ENCODE measurements around the gene FAIM2.

The FAIM2 gene

GRCh38 chr12:49903700-49904423 lies at the start of gene FAIM2 (continued):
- TF ChIP-seq, protein P1, sequence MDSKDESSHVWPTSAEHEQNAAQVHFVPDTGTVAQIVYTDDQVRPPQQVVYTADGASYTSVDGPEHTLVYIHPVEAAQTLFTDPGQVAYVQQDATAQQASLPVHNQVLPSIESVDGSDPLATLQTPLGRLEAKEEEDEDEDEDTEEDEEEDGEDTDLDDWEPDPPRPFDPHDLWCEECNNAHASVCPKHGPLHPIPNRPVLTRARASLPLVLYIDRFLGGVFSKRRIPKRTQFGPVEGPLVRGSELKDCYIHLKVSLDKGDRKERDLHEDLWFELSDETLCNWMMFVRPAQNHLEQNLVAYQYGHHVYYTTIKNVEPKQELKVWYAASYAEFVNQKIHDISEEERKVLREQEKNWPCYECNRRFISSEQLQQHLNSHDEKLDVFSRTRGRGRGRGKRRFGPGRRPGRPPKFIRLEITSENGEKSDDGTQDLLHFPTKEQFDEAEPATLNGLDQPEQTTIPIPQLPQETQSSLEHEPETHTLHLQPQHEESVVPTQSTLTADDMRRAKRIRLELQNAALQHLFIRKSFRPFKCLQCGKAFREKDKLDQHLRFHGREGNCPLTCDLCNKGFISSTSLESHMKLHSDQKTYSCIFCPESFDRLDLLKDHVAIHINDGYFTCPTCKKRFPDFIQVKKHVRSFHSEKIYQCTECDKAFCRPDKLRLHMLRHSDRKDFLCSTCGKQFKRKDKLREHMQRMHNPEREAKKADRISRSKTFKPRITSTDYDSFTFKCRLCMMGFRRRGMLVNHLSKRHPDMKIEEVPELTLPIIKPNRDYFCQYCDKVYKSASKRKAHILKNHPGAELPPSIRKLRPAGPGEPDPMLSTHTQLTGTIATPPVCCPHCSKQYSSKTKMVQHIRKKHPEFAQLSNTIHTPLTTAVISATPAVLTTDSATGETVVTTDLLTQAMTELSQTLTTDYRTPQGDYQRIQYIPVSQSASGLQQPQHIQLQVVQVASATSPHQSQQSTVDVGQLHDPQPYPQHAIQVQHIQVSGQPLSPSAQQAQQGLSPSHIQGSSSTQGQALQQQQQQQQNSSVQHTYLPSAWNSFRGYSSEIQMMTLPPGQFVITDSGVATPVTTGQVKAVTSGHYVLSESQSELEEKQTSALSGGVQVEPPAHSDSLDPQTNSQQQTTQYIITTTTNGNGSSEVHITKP (tag by site-specific recombination; IDR thresholded peaks at IDR 0.05): peak; percentile 79
- TF ChIP-seq HOXD13 (CRISPR knock-in tag; IDR thresholded peaks at IDR 0.05; ENCODE audit: borderline replicate concordance): no peak
- TF ChIP-seq, protein P2, sequence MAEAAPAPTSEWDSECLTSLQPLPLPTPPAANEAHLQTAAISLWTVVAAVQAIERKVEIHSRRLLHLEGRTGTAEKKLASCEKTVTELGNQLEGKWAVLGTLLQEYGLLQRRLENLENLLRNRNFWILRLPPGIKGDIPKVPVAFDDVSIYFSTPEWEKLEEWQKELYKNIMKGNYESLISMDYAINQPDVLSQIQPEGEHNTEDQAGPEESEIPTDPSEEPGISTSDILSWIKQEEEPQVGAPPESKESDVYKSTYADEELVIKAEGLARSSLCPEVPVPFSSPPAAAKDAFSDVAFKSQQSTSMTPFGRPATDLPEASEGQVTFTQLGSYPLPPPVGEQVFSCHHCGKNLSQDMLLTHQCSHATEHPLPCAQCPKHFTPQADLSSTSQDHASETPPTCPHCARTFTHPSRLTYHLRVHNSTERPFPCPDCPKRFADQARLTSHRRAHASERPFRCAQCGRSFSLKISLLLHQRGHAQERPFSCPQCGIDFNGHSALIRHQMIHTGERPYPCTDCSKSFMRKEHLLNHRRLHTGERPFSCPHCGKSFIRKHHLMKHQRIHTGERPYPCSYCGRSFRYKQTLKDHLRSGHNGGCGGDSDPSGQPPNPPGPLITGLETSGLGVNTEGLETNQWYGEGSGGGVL (tag by site-specific recombination; IDR thresholded peaks at IDR 0.05): peak; percentile 48
- peak; percentile 24; the same call in 1 of the 2 replicates for TF ChIP-seq GLIS1 (tag by site-specific recombination; IDR thresholded peaks at IDR 0.05)
- no peak for TF ChIP-seq ZEB2 (tag by site-specific recombination; IDR thresholded peaks at IDR 0.05)
- TF ChIP-seq ZNF791 (tag by site-specific recombination; IDR thresholded peaks at IDR 0.05): no peak
- no peak for TF ChIP-seq ZNF132 (tag by site-specific recombination; IDR thresholded peaks at IDR 0.05; ENCODE audit: borderline replicate concordance)

DNA sequence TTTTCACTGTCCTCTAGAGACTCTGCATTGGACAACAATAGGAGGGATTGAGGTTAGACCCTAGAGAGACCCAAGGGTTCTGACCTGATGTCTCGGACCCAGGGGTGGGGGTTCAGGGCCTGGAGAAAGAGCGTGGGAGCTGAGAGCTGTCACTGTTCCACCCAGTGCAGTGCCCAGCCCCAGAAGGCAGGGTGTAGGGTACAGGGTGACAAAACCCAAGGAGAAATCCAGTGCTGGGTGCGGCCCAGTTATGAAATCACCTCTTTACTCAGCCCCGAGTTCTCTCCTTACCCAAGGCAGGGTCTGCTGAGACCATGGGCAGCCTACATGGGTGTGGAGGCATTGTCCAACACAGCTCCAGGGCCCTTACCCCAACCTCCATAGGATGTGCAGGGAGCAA lies 49.5 kb upstream of the FAIM2 start:
- ChIA-PET POLR2A (interaction anchor here (1.2 kb wide), 1 partner anchor 12 kb away, joined by 4 read pairs; no protein-coding TSS in a partner anchor), CTCF (interaction anchor here (0.8 to 2.4 kb wide), 3 partner anchors 7 to 86 kb away, joined by 3 to 8 read pairs (median 7); no protein-coding TSS in a partner anchor)
- no peaks in the 10 kb centered on the region for H3K9me3 ChIP-seq (ENCODE audit: control insufficient read depth, insufficient read depth, low read depth, low read length)
- TF ChIP-seq ZNF174 (tag by site-specific recombination; IDR thresholded peaks at IDR 0.05) (no peak), ZFP69B (tag by site-specific recombination; IDR thresholded peaks at IDR 0.05) (no peak), ZNF19 (tag by site-specific recombination; IDR thresholded peaks at IDR 0.05; ENCODE audit: low read depth) (no peak), GLIS2 (tag by site-specific recombination; IDR thresholded peaks at IDR 0.05) (no peak), ZNF791 (tag by site-specific recombination; IDR thresholded peaks at IDR 0.05) (no peak), ZNF404 (tag by site-specific recombination; IDR thresholded peaks at IDR 0.05) (no peak), FEZF1 (tag by site-specific recombination; IDR thresholded peaks at IDR 0.05) (no peak), ZNF169 (tag by site-specific recombination; IDR thresholded peaks at IDR 0.05) (no peak), ZNF664 (tag by site-specific recombination; IDR thresholded peaks at IDR 0.05) (no peak), SCRT2 (tag by site-specific recombination; IDR thresholded peaks at IDR 0.05) (no peak), ZBTB48 (tag by site-specific recombination; IDR thresholded peaks at IDR 0.05) (no peak)
- no peak overlapping the region for H3K27ac ChIP-seq (ENCODE audit: extremely low read depth, low read depth, low read length)
- H3K4me3 ChIP-seq (ENCODE audit: low read depth, low read length): no peak overlapping the region
- H3K36me3 ChIP-seq (ENCODE audit: control insufficient read depth in 2 of 2, insufficient read depth in 1 of 2, low read length in 2 of 2): no peaks in the 10 kb centered on the region
- no peaks in the 10 kb centered on the region for H3K4me1 ChIP-seq (ENCODE audit: control insufficient read depth, insufficient read depth, low read length)

- H3K36me3 ChIP-seq (ENCODE audit: control insufficient read depth in 2 of 2, insufficient read depth in 1 of 2, low read length in 2 of 2): no peaks in the 10 kb centered on the region
- ChIA-PET CTCF (interaction anchor here (2.4 kb wide), 1 partner anchor 14 kb away, joined by 8 read pairs; no protein-coding TSS in a partner anchor), POLR2A (no interaction called here)
- no peaks in the 10 kb centered on the region for H3K9me3 ChIP-seq (ENCODE audit: control insufficient read depth, insufficient read depth, low read depth, low read length)
- no peak overlapping the region for H3K4me3 ChIP-seq (ENCODE audit: low read depth, low read length)
- TF ChIP-seq ZFHX2 (tag by site-specific recombination; conservative IDR thresholded peaks at IDR 0.05): no peak
- TF ChIP-seq ZNF707 (tag by site-specific recombination; IDR thresholded peaks at IDR 0.05): no peak
- no peak for TF ChIP-seq ZNF660 (tag by site-specific recombination; IDR thresholded peaks at IDR 0.05)
- no peak for TF ChIP-seq ZXDB (tag by site-specific recombination; IDR thresholded peaks at IDR 0.05)
- H3K27ac ChIP-seq (ENCODE audit: extremely low read depth, low read depth, low read length): no peak overlapping the region
- H3K4me1 ChIP-seq (ENCODE audit: control insufficient read depth, insufficient read depth, low read length): no peaks in the 10 kb centered on the region
Measured at GRCh38 chr12:49952391-49953055, 48.8 kb upstream of the FAIM2 start.

Data from HEK293 (cell line).